Fibroblast of mammary gland (primary cell): ENCODE results near the gene ITGAE.
"Not testable (repeated sequence)": the region's sequence is repeated elsewhere in the genome, so short reads cannot be mapped to it uniquely, and the experiment has no call there.

ENCODE experiments used
- DNase-seq: peaks from one replicate; pipeline ENCODE4 v3.0.0-alpha.2; 2010; ENCODE audit warnings: low read depth
- H3K4me3 ChIP-seq: 2 replicates; pipeline ENCODE4 v1.5.1; 2011; ENCODE audit warnings: low read depth, mild to moderate bottlenecking, low read length, moderate library complexity; ENCODE audit not compliant: control insufficient read depth
- CTCF ChIP-seq: conservative IDR thresholded peaks from 2 replicates; pipeline ENCODE4 v1.5.1; 2011; ENCODE audit warnings: low read depth, low read length, inconsistent platforms; ENCODE audit not compliant: control insufficient read depth, insufficient read depth

Gene ITGAE

GRCh38 chr17:3745071-3745470 is 55.9 kb downstream of the ITGAE start:
- DNase-seq = no peak
- H3K4me3 ChIP-seq = no peak overlapping the region
- TF ChIP-seq CTCF = no peak

DNA sequence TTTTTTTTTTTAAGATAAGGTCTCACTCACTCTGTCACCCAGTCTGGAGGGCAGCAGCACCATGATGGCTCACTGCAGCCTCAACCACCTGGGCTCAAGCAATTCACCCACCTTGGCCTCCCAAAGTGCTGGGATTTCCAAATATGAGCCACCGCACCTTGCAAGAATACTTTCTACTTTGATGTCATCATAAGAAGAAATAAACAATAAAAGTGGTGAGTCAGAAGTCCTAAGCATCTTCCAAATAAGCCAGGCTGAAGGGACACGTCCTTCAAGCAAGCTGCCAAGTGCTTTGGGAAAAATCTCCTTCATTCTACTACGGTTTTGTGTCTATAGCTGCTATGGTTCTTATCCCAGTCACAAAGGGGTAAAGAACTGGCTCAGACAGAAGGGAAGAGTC is 57.0 kb downstream of the ITGAE start:
- peak; percentile 35 for DNase-seq
- H3K4me3 ChIP-seq = no peak overlapping the region
- no peak for TF ChIP-seq CTCF

- no peak for TF ChIP-seq CTCF
- DNase-seq = no peak
- no peak overlapping the region for H3K4me3 ChIP-seq
These were observed 60.3 kb downstream of the ITGAE start for GRCh38 chr17:3740611-3741073.

- TF ChIP-seq CTCF = no peak
- no peak overlapping the region for H3K4me3 ChIP-seq
- DNase-seq = no peak
These were observed 61.4 kb downstream of the ITGAE start for GRCh38 chr17:3739422-3740124.

GRCh38 chr17:3738562-3739295 is 62.3 kb downstream of the ITGAE start:
- no peak for TF ChIP-seq CTCF
- H3K4me3 ChIP-seq = no peak overlapping the region
- DNase-seq = no peak

- no peak for TF ChIP-seq CTCF
- H3K4me3 ChIP-seq = no peak overlapping the region
- no peak for DNase-seq
These were observed 65.5 kb downstream of the ITGAE start for GRCh38 chr17:3735515-3735914.

DNA sequence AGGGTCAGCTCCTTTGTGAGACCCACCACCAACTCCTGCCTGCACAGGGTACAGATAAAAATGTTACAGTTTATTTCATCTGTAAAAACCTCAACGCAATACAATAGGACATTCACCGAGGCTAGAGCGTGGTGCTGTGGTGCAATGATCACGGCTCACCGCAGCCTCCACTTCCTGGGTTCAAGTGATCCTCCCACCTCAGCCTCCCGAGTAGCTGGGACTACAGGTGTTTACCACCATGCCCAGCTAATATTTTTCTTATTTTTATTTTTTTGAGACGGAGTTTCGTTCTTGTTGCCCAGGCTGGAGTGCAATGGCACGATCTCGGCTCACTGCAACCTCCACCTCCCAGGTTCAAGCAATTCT is 66.1 kb downstream of the ITGAE start:
- H3K4me3 ChIP-seq = not testable (repeated sequence)

More for the DNA sequence above, 66.1 kb downstream of the ITGAE start:
- not testable (repeated sequence) for DNase-seq
